NCI-H2107 (cell line): ENCODE results near the gene MAGI1.
"Not testable (repeated sequence)": the region's sequence is repeated elsewhere in the genome, so short reads cannot be mapped to it uniquely, and the experiment has no call there.

ENCODE experiments used
- DNase-seq: peaks from one replicate; lab custom pipeline; 2025; lab: John Stamatoyannopoulos, UW

MAGI1 gene

GRCh38 chr3:65523878-65524277 is 514.8 kb downstream of the MAGI1 start:
- no peak for DNase-seq

- DNase-seq = no peak
These were observed 517.7 kb downstream of the MAGI1 start for GRCh38 chr3:65521032-65521431.

GRCh38 chr3:65516998-65517397 is 521.7 kb downstream of the MAGI1 start:
- no peak for DNase-seq

- not testable (repeated sequence) for DNase-seq
These were observed 524.4 kb downstream of the MAGI1 start for GRCh38 chr3:65514317-65514716.

GRCh38 chr3:65509423-65509794 is 529.3 kb downstream of the MAGI1 start:
- not testable (repeated sequence) for DNase-seq

GRCh38 chr3:65508750-65509422 is 529.8 kb downstream of the MAGI1 start:
- DNase-seq = no peak

GRCh38 chr3:65507437-65507836 is 531.3 kb downstream of the MAGI1 start:
- no peak for DNase-seq

GRCh38 chr3:65503776-65504175 is 534.9 kb downstream of the MAGI1 start:
- no peak for DNase-seq

GRCh38 chr3:65502526-65502925 is 536.2 kb downstream of the MAGI1 start:
- no peak for DNase-seq

GRCh38 chr3:65500398-65501306 is 538.1 kb downstream of the MAGI1 start:
- DNase-seq = no peak

- DNase-seq = no peak
These were observed 540.9 kb downstream of the MAGI1 start for GRCh38 chr3:65497846-65498245.

GRCh38 chr3:65497236-65497635 is 541.5 kb downstream of the MAGI1 start:
- DNase-seq = no peak

GRCh38 chr3:65493938-65494337 is 544.8 kb downstream of the MAGI1 start:
- DNase-seq = no peak

GRCh38 chr3:65493371-65493882 is 545.3 kb downstream of the MAGI1 start:
- no peak for DNase-seq

GRCh38 chr3:65492249-65492648 is 546.5 kb downstream of the MAGI1 start:
- DNase-seq = no peak

GRCh38 chr3:65490114-65490513 is 548.6 kb downstream of the MAGI1 start:
- DNase-seq = no peak

- no peak for DNase-seq
These were observed 549.5 kb downstream of the MAGI1 start for GRCh38 chr3:65489253-65489652.

- DNase-seq = no peak
These were observed 552.8 kb downstream of the MAGI1 start for GRCh38 chr3:65485826-65486469.

GRCh38 chr3:65484964-65485363 is 553.8 kb downstream of the MAGI1 start:
- DNase-seq = no peak

- DNase-seq = no peak
These were observed 555.2 kb downstream of the MAGI1 start for GRCh38 chr3:65483480-65483879.

- no peak for DNase-seq
These were observed 555.7 kb downstream of the MAGI1 start for GRCh38 chr3:65483011-65483410.

GRCh38 chr3:65481085-65481484 is 557.6 kb downstream of the MAGI1 start:
- no peak for DNase-seq

- DNase-seq = no peak
These were observed 558.7 kb downstream of the MAGI1 start for GRCh38 chr3:65479990-65480389.
